Measurements from ENCODE around the gene MYH7B.

Gene MYH7B

DNA sequence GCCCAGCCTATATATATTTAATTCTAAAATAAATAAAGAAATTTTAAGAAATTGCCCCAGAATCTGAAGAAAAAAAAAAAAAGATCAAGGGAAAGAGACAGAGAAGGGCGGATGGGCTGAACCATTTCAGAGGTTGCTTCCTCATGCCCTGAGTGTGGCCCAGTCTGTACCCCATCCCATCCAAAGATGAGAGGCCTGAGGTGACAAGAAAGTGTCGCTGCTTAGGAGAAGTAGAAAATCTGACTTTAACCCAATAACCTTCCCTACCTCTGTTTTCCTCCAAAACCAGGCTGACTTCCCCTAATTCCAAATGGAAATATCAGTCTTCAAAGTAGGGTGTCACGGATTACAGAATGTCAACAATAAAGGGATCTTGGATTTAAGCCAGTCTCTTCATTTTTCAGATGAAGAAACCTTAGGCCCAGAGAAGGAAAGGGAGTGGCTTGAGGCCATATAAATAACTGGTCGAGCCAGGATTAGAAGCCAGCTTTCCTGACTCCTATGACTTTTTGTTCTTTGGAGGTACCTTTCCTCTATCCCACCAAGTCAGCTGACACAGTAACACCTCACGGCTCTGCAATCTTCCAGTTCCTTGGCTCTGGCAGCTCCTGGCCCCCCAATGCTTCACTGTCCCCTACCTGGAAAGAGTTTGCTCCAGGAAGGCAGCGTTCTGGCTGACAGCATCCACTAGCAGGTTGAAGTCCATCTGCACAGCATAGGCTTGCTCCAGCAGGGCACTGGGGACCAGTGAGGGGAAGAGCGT is 10.2 kb upstream of the MYH7B start:
- H3K4me3 ChIP-seq (ENCODE audit: low read depth, low read length): no peak overlapping the region
- TF ChIP-seq, protein P1, sequence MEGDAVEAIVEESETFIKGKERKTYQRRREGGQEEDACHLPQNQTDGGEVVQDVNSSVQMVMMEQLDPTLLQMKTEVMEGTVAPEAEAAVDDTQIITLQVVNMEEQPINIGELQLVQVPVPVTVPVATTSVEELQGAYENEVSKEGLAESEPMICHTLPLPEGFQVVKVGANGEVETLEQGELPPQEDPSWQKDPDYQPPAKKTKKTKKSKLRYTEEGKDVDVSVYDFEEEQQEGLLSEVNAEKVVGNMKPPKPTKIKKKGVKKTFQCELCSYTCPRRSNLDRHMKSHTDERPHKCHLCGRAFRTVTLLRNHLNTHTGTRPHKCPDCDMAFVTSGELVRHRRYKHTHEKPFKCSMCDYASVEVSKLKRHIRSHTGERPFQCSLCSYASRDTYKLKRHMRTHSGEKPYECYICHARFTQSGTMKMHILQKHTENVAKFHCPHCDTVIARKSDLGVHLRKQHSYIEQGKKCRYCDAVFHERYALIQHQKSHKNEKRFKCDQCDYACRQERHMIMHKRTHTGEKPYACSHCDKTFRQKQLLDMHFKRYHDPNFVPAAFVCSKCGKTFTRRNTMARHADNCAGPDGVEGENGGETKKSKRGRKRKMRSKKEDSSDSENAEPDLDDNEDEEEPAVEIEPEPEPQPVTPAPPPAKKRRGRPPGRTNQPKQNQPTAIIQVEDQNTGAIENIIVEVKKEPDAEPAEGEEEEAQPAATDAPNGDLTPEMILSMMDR (IDR thresholded peaks at IDR 0.05; ENCODE audit: low read depth, low read length): no peak

DNA sequence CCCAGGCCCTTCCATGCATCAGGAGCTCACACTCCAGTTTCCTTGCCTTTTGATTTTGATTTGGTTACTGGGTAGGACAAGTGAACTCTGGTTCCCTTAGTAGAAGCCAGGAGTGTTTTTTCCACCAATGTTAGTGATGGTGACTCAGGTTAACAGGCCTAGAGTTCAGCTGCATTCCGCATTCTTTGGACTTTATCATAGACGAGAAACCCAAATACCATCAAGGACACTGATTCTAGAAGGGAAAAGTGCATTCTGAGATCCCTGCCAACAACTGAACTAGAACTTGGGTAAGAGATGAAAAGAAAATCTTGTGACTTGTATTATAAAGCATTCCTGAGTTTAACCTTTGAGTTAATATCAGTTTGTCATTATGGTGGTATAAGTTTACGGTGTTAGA is 9.0 kb upstream of the MYH7B start:
- TF ChIP-seq, protein P1 (IDR thresholded peaks at IDR 0.05; ENCODE audit: low read depth, low read length): no peak
- H3K4me3 ChIP-seq (ENCODE audit: low read depth, low read length): no peak overlapping the region

DNA sequence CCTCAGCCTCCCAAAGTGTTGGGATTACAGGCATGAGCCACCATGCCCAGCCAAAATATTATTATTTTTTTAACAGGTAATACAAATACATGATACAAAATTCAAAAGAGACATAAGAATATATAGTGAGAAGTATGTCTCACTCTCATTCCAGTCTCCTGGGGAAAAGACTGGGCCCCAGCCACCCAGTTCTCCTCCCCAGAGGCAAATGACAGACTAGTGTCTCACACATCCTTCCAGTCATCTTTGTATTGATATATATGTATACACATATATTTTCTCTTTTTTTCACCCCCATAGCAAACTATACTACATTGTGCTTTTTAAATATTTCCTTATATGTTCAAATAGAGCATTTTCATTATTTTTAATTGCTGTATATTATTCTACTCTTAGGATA is 8.3 kb upstream of the MYH7B start:
- TF ChIP-seq, protein P1 (IDR thresholded peaks at IDR 0.05; ENCODE audit: low read depth, low read length): no peak
- no peak overlapping the region for H3K4me3 ChIP-seq (ENCODE audit: low read depth, low read length)

DNA sequence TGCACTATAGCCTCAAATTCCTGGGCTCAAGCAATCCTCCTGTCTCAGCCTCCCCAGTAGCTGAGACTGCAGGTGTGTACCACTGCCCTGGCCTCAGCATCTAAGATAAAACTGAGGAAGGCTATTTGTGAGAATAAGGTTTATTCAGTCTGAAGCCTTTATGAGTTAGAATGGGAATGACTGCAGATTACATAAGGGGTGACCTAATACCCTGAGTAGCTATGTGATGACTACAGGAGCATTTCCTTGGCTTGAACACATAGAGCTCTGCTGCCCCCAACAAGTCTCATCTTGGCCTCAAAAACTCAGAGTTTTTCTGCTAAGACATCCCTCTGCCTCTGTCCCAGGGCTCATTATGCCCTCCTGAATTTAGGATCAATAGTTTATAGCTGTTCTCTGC is 7.6 kb upstream of the MYH7B start:
- no peak overlapping the region for H3K4me3 ChIP-seq (ENCODE audit: low read depth, low read length)

DNA sequence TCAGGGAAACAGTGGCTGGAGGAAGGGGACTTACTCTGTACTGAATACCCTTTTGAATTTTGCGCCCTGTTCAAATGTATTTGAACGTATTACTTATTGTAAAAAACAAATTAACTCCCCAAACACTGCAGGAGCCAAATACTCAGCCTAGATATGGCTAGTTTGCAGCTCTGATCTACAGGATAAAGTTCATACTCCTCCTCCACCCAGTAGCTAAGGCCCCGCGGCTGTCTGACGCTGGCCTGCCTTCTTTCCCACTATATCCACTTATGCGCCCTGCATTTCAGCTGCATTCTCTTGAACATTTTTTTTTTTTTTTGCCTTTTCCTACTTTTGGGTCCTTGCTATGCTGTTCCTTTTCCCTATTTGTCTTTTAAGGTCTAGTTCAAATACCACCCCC is 6.5 kb upstream of the MYH7B start:
- TF ChIP-seq, protein P1 (IDR thresholded peaks at IDR 0.05; ENCODE audit: low read depth, low read length): no peak
- no peak overlapping the region for H3K4me3 ChIP-seq (ENCODE audit: low read depth, low read length)

More for the DNA sequence above, 7.6 kb upstream of the MYH7B start:
- TF ChIP-seq, protein P1 (IDR thresholded peaks at IDR 0.05; ENCODE audit: low read depth, low read length): no peak

DNA sequence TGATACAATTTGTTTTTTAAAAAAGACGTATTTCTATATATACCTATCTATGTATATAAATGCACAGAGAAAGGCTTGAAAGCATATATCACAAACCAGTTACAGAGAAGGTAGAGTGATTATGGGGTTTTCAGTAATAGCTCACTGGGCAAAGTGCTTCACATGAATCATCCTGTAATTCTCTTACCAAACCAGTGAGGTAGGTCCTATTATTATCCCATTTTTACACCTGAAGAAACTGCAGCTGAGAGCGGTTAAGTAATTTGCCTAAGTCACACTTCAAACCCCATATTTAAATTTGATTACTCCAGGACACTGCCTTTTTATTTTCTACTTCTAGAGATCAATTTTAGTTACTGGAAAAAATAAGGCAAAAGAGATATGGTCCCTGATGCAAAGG is 4.4 kb upstream of the MYH7B start:
- H3K4me3 ChIP-seq (ENCODE audit: low read depth, low read length): no peak overlapping the region
- TF ChIP-seq, protein P1 (IDR thresholded peaks at IDR 0.05; ENCODE audit: low read depth, low read length): no peak

DNA sequence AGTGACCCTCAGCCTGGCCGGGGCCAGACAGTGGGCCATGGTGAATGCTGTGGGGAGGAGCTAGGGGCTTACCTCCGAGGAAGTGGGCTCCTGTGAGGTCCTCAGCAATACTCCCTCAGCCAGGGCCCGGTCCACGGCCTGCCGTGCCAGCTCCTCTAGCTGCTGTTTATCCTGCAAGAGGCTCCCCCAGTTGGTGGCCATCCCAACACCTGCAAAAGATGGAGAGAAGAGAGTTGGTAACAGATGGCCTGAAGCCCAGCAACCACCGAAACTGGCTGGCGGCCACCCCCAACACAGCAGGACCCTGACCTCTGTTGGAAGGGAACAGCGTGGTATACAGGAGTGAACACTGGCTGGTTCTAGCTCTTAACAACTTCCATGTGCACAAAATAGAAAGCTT is 4.0 kb upstream of the MYH7B start:
- H3K4me3 ChIP-seq (ENCODE audit: low read depth, low read length): no peak overlapping the region
- TF ChIP-seq, protein P1 (IDR thresholded peaks at IDR 0.05; ENCODE audit: low read depth, low read length): no peak
